ENCODE measurements around the gene DUSP22.

- TF ChIP-seq ARNTL (CRISPR knock-in tag; IDR thresholded peaks at IDR 0.05; ENCODE audit: borderline replicate concordance, low read depth) (no peak), ZFP30 (CRISPR knock-in tag; IDR thresholded peaks at IDR 0.05) (no peak), TCF4 (CRISPR knock-in tag; IDR thresholded peaks at IDR 0.05; ENCODE audit: borderline replicate concordance) (no peak), PATZ1 (CRISPR knock-in tag; IDR thresholded peaks at IDR 0.05; ENCODE audit: borderline replicate concordance) (no peak), TOX (CRISPR knock-in tag; IDR thresholded peaks at IDR 0.05; ENCODE audit: borderline replicate concordance) (no peak), ZNF70 (CRISPR knock-in tag; IDR thresholded peaks at IDR 0.05) (no peak), RARB (CRISPR knock-in tag; IDR thresholded peaks at IDR 0.05) (no peak), SNAI2 (CRISPR knock-in tag; IDR thresholded peaks at IDR 0.05) (no peak), ZC3H10 (CRISPR knock-in tag; IDR thresholded peaks at IDR 0.05) (no peak)
These were observed 104.8 kb downstream of the DUSP22 start for GRCh38 chr6:397056-397455.
